Measurements from ENCODE around the gene COA1.

DNA sequence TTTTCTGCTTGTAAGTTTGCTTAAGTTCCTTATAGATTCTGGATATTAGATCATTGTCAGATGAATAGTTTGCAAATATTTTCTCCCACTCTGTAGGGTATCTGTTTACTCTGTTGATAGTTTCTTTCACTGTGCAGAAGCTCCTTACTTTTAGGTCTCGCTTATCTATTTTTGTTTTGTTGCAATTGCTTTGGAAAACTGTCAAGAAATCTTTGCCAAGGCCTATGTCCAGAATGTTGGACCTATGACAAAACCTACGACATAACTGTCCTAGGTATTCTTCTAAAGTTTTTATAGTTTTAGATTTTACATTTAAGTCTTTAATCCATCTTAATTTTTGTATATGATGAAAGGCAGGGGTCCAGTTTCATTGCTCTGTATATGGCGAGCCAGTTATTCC lies 27.4 kb downstream of the COA1 start:
- TF ChIP-seq TAF1 (IDR thresholded peaks at IDR 0.05; ENCODE audit: borderline replicate concordance, low read depth, low read length), result no peak
- TF ChIP-seq, protein P1, sequence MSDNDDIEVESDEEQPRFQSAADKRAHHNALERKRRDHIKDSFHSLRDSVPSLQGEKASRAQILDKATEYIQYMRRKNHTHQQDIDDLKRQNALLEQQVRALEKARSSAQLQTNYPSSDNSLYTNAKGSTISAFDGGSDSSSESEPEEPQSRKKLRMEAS (IDR thresholded peaks at IDR 0.05; ENCODE audit: low read depth), result no peak
- TF ChIP-seq, protein P2, sequence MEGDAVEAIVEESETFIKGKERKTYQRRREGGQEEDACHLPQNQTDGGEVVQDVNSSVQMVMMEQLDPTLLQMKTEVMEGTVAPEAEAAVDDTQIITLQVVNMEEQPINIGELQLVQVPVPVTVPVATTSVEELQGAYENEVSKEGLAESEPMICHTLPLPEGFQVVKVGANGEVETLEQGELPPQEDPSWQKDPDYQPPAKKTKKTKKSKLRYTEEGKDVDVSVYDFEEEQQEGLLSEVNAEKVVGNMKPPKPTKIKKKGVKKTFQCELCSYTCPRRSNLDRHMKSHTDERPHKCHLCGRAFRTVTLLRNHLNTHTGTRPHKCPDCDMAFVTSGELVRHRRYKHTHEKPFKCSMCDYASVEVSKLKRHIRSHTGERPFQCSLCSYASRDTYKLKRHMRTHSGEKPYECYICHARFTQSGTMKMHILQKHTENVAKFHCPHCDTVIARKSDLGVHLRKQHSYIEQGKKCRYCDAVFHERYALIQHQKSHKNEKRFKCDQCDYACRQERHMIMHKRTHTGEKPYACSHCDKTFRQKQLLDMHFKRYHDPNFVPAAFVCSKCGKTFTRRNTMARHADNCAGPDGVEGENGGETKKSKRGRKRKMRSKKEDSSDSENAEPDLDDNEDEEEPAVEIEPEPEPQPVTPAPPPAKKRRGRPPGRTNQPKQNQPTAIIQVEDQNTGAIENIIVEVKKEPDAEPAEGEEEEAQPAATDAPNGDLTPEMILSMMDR (IDR thresholded peaks at IDR 0.05), result no peak
- TF ChIP-seq RAD21 (IDR thresholded peaks at IDR 0.05; ENCODE audit: low read length), result no peak
